Measurements from ENCODE around the gene PRKCB. TPM values are rescaled to one million over a fixed set of nuclear protein-coding genes. Genes with fewer than 3 reads are reported as not detected.

PRKCB gene
- polyA plus RNA-seq, 1 experiment = not detected

DNA sequence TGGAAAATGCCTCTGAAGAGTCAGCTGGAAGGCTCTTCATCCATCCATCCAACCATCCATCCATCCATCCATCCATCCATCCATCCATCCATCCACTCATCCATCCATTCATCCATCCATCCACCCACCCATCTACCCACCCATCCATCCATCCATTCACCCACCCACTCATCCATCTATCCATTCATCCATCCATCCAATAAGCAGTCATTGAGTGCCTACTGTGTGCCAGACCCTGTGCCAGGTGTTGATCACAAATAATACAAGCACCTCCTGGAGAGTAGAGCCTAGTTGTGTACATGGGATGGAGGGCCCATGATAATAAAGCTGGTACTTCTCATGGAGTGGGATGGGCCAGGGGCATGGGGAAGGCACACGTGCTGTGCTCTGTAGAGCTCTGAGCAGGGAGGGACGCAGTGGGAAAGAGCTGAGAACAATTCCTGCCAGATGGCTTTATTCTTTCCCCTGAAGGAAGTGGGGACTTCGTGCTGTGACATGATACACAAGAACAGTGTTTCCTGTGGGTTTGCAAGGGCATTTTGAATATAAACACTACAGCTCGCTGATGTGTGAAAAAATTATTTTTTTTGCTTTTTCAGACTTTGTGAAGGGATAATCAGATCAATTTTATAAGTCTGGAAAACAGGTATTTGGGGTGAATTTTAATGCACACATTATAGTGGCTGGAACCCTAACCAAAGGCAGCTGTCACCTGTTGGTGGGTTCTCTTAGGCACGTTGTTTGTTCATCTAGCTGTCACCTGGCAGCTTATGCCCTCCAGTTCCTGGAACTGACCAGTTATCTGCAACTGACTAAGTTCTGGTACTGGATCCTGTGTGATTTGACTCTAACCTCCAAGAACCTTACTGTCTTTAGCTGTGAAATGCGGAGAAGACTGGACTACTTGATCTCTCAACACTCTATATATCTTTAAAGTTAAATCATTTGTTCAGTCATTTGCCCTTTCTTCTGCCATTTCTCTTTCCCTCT lies 61.3 kb downstream of the PRKCB start:
- CTCF ChIA-PET = interaction anchor here (0.6 kb wide), 1 partner anchor 23 kb away, joined by 3 read pairs; no protein-coding TSS in a partner anchor
- Histone ChIP-seq H3K27ac (ENCODE audit: low read depth, low read length) (no peak overlapping the region), H3K9me3 (ENCODE audit: control insufficient read depth, insufficient read depth, low read length) (no peaks in the 10 kb centered on the region), H3K27me3 (ENCODE audit: control insufficient read depth, insufficient read depth, low read length) (no peaks in the 10 kb centered on the region), H3K4me3 (ENCODE audit: low read depth, low read length) (no peak overlapping the region)
- POLR2A ChIA-PET = no interaction called here
- no peak for DNase-seq (ENCODE audit: low read depth, low spot score)
- TF ChIP-seq, protein P1, sequence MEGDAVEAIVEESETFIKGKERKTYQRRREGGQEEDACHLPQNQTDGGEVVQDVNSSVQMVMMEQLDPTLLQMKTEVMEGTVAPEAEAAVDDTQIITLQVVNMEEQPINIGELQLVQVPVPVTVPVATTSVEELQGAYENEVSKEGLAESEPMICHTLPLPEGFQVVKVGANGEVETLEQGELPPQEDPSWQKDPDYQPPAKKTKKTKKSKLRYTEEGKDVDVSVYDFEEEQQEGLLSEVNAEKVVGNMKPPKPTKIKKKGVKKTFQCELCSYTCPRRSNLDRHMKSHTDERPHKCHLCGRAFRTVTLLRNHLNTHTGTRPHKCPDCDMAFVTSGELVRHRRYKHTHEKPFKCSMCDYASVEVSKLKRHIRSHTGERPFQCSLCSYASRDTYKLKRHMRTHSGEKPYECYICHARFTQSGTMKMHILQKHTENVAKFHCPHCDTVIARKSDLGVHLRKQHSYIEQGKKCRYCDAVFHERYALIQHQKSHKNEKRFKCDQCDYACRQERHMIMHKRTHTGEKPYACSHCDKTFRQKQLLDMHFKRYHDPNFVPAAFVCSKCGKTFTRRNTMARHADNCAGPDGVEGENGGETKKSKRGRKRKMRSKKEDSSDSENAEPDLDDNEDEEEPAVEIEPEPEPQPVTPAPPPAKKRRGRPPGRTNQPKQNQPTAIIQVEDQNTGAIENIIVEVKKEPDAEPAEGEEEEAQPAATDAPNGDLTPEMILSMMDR (IDR thresholded peaks at IDR 0.05; ENCODE audit: low read depth, low read length) = no peak

DNA sequence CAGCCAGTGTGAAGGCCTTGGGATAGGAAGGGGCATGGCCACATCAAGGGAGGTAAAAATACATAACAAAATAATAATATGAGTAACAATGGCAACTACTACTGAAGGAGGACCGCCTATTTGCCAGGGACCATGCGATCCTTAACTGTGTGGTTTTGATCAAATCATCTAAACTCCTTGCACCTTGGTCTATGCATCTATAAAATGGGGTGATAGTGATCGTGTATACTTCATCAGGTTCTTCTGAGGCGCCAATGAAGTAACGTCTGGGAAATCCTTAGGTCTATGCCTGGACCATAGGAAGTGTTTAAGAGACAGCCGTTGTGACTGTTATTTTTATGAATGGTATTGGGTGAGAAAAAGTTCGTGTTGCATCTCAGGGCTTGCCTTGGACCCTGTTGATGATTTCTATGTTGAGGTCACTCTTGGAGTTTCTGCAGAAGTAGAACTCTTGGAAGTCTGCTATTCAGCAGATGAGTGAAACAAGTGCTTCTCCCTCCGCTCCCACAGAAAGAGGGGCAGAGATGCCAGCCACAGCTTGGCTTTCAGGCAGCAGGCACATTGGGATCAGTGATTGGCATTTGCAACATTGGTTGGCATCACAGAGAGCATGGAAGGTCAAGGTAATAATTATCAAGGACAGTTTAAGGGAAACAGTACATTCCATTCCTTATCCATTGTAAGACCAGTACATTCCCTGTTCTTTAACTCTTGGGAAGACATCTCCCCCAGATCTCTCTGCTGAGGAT lies 63.1 kb downstream of the PRKCB start:
- DNase-seq (ENCODE audit: low read depth, low spot score) = no peak
- ChIA-PET CTCF (no interaction called here), POLR2A (no interaction called here)
- TF ChIP-seq, protein P1 (IDR thresholded peaks at IDR 0.05; ENCODE audit: low read depth, low read length) = no peak
- Histone ChIP-seq H3K4me3 (ENCODE audit: low read depth, low read length) (no peak overlapping the region), H3K9me3 (ENCODE audit: control insufficient read depth, insufficient read depth, low read length) (no peaks in the 10 kb centered on the region), H3K27me3 (ENCODE audit: control insufficient read depth, insufficient read depth, low read length) (no peaks in the 10 kb centered on the region), H3K27ac (ENCODE audit: low read depth, low read length) (no peak overlapping the region)

DNA sequence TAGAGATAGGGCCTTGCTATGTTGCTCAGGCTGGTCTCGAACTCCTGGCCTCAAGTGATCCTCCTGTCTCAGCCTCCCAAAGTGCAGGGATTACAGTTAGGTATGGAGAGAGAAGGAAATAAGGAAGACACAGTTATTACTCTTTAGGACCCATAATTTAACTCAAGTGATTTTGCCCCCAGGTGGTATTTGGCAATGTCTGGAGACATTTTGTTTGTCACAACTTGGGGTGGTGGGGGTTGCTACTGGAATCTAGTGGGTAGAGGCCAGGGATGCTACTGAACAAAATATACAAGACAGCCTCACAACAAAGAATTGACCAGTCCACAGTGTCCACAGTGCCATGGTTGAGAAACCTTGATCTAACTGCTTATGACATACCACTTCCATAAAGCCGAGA lies 64.1 kb downstream of the PRKCB start:
- Histone ChIP-seq H3K9me3 (ENCODE audit: control insufficient read depth, insufficient read depth, low read length) (no peaks in the 10 kb centered on the region), H3K27ac (ENCODE audit: low read depth, low read length) (no peak overlapping the region), H3K4me3 (ENCODE audit: low read depth, low read length) (no peak overlapping the region), H3K27me3 (ENCODE audit: control insufficient read depth, insufficient read depth, low read length) (no peaks in the 10 kb centered on the region)
- ChIA-PET POLR2A (no interaction called here), CTCF (no interaction called here)
- no peak for DNase-seq (ENCODE audit: low read depth, low spot score)
- TF ChIP-seq, protein P1 (IDR thresholded peaks at IDR 0.05; ENCODE audit: low read depth, low read length) = no peak

DNA sequence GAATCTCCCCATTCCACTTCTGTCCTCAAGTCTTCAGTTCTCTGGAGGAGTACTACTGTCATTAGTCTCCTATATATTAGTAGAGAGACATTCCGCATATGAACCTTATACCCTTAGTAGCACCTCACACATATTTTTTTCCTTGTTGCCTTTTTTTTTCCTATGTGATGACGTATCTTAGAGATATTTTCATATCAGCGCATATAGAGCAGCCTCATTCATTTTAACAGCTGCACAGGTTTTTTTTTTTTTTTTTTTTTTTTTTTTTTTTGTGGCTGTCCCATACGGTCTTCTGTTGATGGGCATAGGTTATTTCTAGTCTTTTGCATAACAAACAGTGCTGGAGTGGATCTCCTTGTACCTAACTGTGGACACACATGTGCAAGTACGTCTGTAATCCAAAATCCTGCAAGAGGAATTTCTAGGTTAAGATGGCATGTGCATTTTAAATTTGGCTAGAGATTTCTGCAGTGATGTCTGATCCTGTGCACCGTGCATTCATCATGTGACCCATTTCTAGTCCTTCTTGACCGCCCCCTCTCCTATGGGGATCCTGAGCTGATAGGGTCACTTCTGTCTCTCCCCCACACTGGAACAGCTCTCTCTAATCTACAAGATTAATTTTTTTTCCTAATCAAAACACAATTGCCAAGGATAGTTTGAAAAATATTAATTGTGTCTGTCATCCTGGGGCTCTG lies 64.8 kb downstream of the PRKCB start:
- POLR2A ChIA-PET = no interaction called here
- H3K27me3 ChIP-seq (ENCODE audit: control insufficient read depth, insufficient read depth, low read length) = no peaks in the 10 kb centered on the region
- CTCF ChIA-PET = no interaction called here
- no peaks in the 10 kb centered on the region for H3K9me3 ChIP-seq (ENCODE audit: control insufficient read depth, insufficient read depth, low read length)
- H3K27ac ChIP-seq (ENCODE audit: low read depth, low read length) = no peak overlapping the region
- TF ChIP-seq, protein P1 (IDR thresholded peaks at IDR 0.05; ENCODE audit: low read depth, low read length) = no peak
- DNase-seq (ENCODE audit: low read depth, low spot score) = no peak
- H3K4me3 ChIP-seq (ENCODE audit: low read depth, low read length) = no peak overlapping the region

Data from AG04450 (cell line).